Left lung (tissue), 10 donors: ENCODE results near the gene NDUFB7. TPM values are rescaled to one million over a fixed set of nuclear protein-coding genes. Genes with fewer than 3 reads are reported as not detected.

ENCODE experiments used
- ATAC-seq: fragments of 200-7000 bp; cut with Tn5 transposase; one replicate; pipeline ENCODE4 v1.9.1; 2020; ENCODE audit warnings: moderate library complexity
- DNase-seq, 4 donors: peaks; one replicate each; pipeline ENCODE4 v3.0.0-alpha.2; 2013 to 2020
- H3K27ac ChIP-seq, 2 donors: fragments of 200-600 bp; sonication (generic) in 1 of 2; one replicate each; pipeline versions ENCODE4 v1.5.0 to v1.8.0; 2020 to 2021
- H3K27me3 ChIP-seq, 2 donors: fragments of 200-600 bp; sonication (generic) in 1 of 2; one replicate each; pipeline versions ENCODE4 v1.5.0 to v1.8.0; 2020 to 2021
- H3K36me3 ChIP-seq, 2 donors: fragments of 200-600 bp; sonication (generic) in 1 of 2; one replicate each; pipeline versions ENCODE4 v1.5.0 to v1.8.0; 2020 to 2021
- H3K4me1 ChIP-seq, 2 donors: fragments of 200-600 bp; one replicate each; pipeline ENCODE4 v1.8.0; 2021
- H3K4me3 ChIP-seq, 2 donors: fragments of 200-600 bp; sonication (generic) in 1 of 2; one replicate each; pipeline versions ENCODE4 v1.5.0 to v1.8.0; 2020 to 2021; ENCODE audit warnings: mild to moderate bottlenecking in 1 of 2
- H3K9me3 ChIP-seq, 2 donors: fragments of 200-600 bp; sonication (generic) in 1 of 2; one replicate each; pipeline versions ENCODE4 v1.5.0 to v1.8.0; 2020 to 2021
- intact Hi-C, 2 donors: fragments of 100-400 bp; cut with DNase I; formaldehyde crosslinking; loops; one replicate each; pipeline versions ENCODE4 v1.11.2 to v1.14.2; 2022
- polyA plus RNA-seq, 6 donors: library from polyadenylated mRNA; unstranded; fragments of 120-200 nt; gene quantifications; one replicate each; pipeline ENCODE4 v1.2.1, GENCODE V29; 2013; ENCODE audit not compliant: insufficient read length in 6 of 6
- total RNA-seq, 2 donors: library from RNA; stranded (reverse); fragmentation: NEBNext Ultra II Directional; extraction: Animal tissue kit (Norgen Biotek cat#: 25700); gene quantifications; one replicate each; pipeline ENCODE4 v1.2.1, GENCODE V29; 2021
- TF ChIP-seq, protein P1 (sequence below), 2 donors: fragments of 200-600 bp; sonication (generic) in 1 of 2; IDR thresholded peaks; one replicate each; pipeline versions ENCODE4 v1.5.0 to v1.8.0; 2021; ENCODE audit warnings: antibody characterized with exemption in 2 of 2
- donor health status: DM: no; HTN: yes; CAD: no.
- donor health status: DM: no; HTN: no; CAD: no.

NDUFB7 gene
- total and polyA plus RNA-seq, 8 donors, result 60.1 to 125 (median 87.5) TPM

DNA sequence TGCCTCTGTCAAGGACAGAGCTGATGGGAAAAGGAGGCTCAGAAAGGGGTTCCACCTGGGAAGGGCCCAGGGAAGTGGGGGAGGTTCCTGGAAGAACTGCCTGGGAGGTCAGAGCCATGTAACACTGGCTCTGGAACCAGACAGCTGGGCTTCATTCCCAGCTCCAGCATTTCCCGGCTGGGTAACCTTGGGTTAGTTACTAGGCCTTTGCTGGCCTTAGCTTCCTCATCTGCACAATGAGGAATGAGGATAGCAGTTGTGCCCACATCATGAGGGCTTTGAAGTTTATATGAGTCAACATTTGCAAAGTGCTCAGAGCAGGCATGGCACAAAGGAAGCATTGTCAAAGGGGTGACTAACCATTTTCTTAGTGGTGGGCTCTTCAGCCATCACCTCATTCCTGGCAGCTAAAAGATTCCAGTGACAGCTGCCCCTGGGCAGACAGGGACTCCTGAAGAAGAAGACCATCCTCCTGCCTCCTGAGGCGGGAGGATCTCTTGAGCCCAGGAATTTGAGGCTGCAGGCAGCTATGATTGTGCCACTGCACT is 51.9 kb downstream of the NDUFB7 start:
- ATAC-seq, result no peak
- H3K27me3 ChIP-seq, result no peaks in the 10 kb centered on the region

DNA sequence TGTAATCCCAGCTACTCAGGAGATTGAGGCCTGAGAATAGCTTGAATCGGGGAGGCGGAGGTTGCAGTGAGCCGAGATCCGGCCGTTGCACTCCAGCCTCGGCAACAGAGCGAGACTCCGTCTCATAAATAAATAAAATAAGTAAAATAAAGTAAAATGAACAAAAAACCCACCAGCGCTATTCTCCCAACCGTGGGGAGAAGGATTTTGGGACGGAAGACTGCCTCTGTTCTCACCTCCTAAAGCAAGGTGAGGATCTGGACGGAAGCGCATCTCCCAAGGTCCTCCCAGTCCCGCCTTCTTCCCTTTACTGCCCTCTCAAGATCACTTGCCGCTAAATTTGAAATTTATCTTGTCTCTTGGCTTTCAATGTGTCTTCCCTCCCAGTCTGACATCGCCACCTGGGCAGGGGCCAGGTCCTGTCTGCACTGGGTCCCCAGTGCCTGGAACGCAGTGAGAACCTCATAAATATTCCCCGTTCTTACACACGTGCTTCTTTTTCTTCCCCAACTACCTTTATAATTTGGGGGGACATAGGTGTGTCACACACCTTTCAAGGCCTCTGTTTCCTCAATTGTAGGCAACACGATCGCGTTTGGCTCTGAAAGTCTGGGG is 52.5 kb downstream of the NDUFB7 start:
- intact Hi-C loops, result no loop called here
- H3K9me3 ChIP-seq, result no peaks in the 10 kb centered on the region
- no peaks in the 10 kb centered on the region for H3K27me3 ChIP-seq
- H3K4me1 ChIP-seq, result peaks cover 11 to 48% of the 10 kb centered on the region in 2 donors
- no peak for ATAC-seq
- H3K4me3 ChIP-seq, result peak overlapping the region in 1 of 2 donors; percentile 97
- H3K27ac ChIP-seq, result peak overlapping the region; percentile 99 to 100
- no peak for DNase-seq
- H3K36me3 ChIP-seq, result peaks cover 5 to 25% of the 10 kb centered on the region in 2 donors
- TF ChIP-seq, protein P1, sequence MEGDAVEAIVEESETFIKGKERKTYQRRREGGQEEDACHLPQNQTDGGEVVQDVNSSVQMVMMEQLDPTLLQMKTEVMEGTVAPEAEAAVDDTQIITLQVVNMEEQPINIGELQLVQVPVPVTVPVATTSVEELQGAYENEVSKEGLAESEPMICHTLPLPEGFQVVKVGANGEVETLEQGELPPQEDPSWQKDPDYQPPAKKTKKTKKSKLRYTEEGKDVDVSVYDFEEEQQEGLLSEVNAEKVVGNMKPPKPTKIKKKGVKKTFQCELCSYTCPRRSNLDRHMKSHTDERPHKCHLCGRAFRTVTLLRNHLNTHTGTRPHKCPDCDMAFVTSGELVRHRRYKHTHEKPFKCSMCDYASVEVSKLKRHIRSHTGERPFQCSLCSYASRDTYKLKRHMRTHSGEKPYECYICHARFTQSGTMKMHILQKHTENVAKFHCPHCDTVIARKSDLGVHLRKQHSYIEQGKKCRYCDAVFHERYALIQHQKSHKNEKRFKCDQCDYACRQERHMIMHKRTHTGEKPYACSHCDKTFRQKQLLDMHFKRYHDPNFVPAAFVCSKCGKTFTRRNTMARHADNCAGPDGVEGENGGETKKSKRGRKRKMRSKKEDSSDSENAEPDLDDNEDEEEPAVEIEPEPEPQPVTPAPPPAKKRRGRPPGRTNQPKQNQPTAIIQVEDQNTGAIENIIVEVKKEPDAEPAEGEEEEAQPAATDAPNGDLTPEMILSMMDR (IDR thresholded peaks at IDR 0.05), result no peak

More for the DNA sequence above, 51.9 kb downstream of the NDUFB7 start:
- TF ChIP-seq, protein P1 (IDR thresholded peaks at IDR 0.05), result no peak
- H3K36me3 ChIP-seq, result peaks cover 3 to 20% of the 10 kb centered on the region in 2 donors
- H3K4me1 ChIP-seq, result peaks cover 11 to 42% of the 10 kb centered on the region in 2 donors
- H3K4me3 ChIP-seq, result no peak overlapping the region
- intact Hi-C loops, result no loop called here
- peak overlapping the region; percentile 99 to 100 for H3K27ac ChIP-seq
- H3K9me3 ChIP-seq, result no peaks in the 10 kb centered on the region
- peak in 1 of 4 donors; percentile 47 for DNase-seq

DNA sequence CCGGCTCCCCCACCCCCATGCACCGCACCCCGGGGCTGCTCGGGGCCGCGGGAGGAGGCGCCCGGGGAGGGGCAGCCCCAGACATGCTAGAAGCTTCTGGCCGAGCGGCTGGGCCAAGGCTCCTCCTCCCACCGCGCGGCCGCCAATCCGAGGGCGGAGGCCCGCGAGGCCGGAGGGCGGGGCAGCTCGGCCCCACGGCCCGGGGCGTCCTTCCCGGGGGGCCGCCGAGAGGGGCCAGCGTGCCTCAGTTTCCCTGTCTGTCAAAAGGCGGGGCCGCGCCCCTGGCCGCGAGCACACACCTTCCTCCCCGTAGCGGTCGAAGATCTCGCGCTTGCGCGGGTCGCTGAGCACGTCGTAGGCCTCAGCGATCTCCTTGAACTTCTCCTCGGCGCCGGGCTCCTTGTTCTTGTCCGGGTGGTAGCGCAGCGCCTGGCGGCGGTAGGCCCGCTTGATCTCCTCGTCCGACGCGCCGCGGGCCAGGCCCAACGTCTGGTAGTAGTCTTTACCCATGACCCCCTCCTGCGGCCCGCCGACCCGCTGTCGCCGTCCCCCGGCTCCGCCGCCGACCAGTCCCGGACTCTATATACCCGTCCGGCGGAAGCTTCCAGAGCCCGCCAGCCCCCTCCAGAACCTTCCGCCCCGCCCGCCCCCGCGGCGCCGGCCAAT is 53.9 kb downstream of the NDUFB7 start, which contains the start of gene DNAJB1:
TSS of gene DNAJB1 (minus strand) at position 558 of the 666 bp plus-strand sequence. CDS start at position 510, 48 bp downstream.
- Histone ChIP-seq H3K9me3 (no peaks in the 10 kb centered on the region), H3K27ac (peak within 1 kb of the TSS; percentile 99 to 100), H3K4me1 (peaks cover 11 to 59% of the 10 kb centered on the region in 2 donors), H3K27me3 (no peaks in the 10 kb centered on the region), H3K36me3 (peaks cover 5 to 36% of the 10 kb centered on the region in 2 donors), H3K4me3 (peak within 1 kb of the TSS; percentile 83 to 97)
- intact Hi-C loops, result no loop called here
- ATAC-seq (peak; percentile 81), DNase-seq (peak in 3 of 4 donors; percentile 83 to 96 (median 89))
- TF ChIP-seq, protein P1 (IDR thresholded peaks at IDR 0.05), result no peak

DNA sequence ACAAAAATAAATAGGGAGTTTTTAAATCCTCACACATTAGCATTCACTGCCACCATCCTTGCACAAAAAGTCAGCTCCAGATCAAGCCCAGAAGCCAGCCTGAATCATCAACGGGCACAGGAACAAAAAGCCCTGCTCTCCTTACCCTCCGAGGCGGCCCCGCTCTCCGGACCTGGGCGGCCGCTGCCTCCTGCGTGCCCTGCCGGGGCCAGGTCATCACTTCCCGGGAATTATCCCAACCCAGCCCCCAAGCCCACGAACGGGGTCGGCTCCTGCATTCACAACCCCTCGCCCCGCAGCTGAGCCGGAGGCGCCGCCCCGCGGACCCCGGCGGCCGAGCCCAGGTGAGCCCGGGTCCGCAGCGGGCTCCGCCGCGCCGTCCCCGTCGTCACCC is 54.4 kb downstream of the NDUFB7 start:
- Histone ChIP-seq H3K9me3 (no peaks in the 10 kb centered on the region), H3K27ac (peak overlapping the region; percentile 99 to 100), H3K4me3 (peak overlapping the region; percentile 83 to 97), H3K27me3 (no peaks in the 10 kb centered on the region), H3K4me1 (peaks cover 11 to 59% of the 10 kb centered on the region in 2 donors), H3K36me3 (peaks cover 5 to 36% of the 10 kb centered on the region in 2 donors)
- ATAC-seq, result no peak
- DNase-seq, result no peak
- TF ChIP-seq, protein P1 (IDR thresholded peaks at IDR 0.05), result no peak
- intact Hi-C loops, result no loop called here
